ENCODE results near the gene RABGAP1L. TPM values are rescaled to one million over a fixed set of nuclear protein-coding genes. Genes with fewer than 3 reads are reported as not detected.
"Not testable (repeated sequence)": the region's sequence is repeated elsewhere in the genome, so short reads cannot be mapped to it uniquely, and the experiment has no call there.

The RABGAP1L gene
- total and polyA plus RNA-seq, 4 donors = 4.8 to 53.5 (median 18.8) TPM

DNA sequence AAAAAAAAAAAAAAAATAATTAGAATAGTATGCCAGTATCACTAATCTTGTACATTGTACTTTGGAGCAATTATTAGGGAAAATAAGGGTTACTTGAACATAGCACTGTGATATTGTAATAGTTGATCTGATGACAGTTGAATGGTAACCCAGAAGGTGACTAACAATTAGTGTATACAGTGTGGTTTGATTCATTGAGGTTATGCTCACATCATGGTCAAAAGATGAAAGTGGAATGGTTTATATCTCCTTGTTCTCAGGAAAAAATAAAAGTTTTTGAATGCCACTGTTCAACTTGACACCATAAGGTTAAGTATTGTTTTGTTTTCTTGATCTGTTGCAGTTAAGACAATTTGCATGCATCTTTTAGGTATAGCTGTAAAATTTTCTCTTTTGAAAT lies 375.5 kb downstream of the RABGAP1L start:
- H3K9ac ChIP-seq (ENCODE audit: low read depth in 1 of 2, low read length in 2 of 2) = no peak overlapping the region
- TF ChIP-seq, protein P1, sequence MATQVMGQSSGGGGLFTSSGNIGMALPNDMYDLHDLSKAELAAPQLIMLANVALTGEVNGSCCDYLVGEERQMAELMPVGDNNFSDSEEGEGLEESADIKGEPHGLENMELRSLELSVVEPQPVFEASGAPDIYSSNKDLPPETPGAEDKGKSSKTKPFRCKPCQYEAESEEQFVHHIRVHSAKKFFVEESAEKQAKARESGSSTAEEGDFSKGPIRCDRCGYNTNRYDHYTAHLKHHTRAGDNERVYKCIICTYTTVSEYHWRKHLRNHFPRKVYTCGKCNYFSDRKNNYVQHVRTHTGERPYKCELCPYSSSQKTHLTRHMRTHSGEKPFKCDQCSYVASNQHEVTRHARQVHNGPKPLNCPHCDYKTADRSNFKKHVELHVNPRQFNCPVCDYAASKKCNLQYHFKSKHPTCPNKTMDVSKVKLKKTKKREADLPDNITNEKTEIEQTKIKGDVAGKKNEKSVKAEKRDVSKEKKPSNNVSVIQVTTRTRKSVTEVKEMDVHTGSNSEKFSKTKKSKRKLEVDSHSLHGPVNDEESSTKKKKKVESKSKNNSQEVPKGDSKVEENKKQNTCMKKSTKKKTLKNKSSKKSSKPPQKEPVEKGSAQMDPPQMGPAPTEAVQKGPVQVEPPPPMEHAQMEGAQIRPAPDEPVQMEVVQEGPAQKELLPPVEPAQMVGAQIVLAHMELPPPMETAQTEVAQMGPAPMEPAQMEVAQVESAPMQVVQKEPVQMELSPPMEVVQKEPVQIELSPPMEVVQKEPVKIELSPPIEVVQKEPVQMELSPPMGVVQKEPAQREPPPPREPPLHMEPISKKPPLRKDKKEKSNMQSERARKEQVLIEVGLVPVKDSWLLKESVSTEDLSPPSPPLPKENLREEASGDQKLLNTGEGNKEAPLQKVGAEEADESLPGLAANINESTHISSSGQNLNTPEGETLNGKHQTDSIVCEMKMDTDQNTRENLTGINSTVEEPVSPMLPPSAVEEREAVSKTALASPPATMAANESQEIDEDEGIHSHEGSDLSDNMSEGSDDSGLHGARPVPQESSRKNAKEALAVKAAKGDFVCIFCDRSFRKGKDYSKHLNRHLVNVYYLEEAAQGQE (IDR thresholded peaks at IDR 0.05) = no peak
- TF ChIP-seq RAD21 (IDR thresholded peaks at IDR 0.05) (no peak), FOXA2 (IDR thresholded peaks at IDR 0.05) (no peak), FOXA1 (IDR thresholded peaks at IDR 0.05) (no peak), GABPA (IDR thresholded peaks at IDR 0.05 in 1 of 2, conservative IDR thresholded peaks at IDR 0.05 in 1 of 2) (no peak), HNF4A (conservative IDR thresholded peaks at IDR 0.05) (no peak), SP1 (IDR thresholded peaks at IDR 0.05) (no peak), YY1 (IDR thresholded peaks at IDR 0.05) (no peak), NR2F2 (IDR thresholded peaks at IDR 0.05) (no peak), RXRA (IDR thresholded peaks at IDR 0.05) (no peak), JUND (IDR thresholded peaks at IDR 0.05) (no peak)
- TF ChIP-seq, protein P2, sequence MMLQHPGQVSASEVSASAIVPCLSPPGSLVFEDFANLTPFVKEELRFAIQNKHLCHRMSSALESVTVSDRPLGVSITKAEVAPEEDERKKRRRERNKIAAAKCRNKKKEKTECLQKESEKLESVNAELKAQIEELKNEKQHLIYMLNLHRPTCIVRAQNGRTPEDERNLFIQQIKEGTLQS (IDR thresholded peaks at IDR 0.05) = no peak
- TF ChIP-seq, protein P3, sequence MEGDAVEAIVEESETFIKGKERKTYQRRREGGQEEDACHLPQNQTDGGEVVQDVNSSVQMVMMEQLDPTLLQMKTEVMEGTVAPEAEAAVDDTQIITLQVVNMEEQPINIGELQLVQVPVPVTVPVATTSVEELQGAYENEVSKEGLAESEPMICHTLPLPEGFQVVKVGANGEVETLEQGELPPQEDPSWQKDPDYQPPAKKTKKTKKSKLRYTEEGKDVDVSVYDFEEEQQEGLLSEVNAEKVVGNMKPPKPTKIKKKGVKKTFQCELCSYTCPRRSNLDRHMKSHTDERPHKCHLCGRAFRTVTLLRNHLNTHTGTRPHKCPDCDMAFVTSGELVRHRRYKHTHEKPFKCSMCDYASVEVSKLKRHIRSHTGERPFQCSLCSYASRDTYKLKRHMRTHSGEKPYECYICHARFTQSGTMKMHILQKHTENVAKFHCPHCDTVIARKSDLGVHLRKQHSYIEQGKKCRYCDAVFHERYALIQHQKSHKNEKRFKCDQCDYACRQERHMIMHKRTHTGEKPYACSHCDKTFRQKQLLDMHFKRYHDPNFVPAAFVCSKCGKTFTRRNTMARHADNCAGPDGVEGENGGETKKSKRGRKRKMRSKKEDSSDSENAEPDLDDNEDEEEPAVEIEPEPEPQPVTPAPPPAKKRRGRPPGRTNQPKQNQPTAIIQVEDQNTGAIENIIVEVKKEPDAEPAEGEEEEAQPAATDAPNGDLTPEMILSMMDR (IDR thresholded peaks at IDR 0.05; ENCODE audit: low read depth, low read length, missing input control) = no peak
- TF ChIP-seq, protein P4, sequence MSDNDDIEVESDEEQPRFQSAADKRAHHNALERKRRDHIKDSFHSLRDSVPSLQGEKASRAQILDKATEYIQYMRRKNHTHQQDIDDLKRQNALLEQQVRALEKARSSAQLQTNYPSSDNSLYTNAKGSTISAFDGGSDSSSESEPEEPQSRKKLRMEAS (IDR thresholded peaks at IDR 0.05) = no peak
- TF ChIP-seq, protein P5, sequence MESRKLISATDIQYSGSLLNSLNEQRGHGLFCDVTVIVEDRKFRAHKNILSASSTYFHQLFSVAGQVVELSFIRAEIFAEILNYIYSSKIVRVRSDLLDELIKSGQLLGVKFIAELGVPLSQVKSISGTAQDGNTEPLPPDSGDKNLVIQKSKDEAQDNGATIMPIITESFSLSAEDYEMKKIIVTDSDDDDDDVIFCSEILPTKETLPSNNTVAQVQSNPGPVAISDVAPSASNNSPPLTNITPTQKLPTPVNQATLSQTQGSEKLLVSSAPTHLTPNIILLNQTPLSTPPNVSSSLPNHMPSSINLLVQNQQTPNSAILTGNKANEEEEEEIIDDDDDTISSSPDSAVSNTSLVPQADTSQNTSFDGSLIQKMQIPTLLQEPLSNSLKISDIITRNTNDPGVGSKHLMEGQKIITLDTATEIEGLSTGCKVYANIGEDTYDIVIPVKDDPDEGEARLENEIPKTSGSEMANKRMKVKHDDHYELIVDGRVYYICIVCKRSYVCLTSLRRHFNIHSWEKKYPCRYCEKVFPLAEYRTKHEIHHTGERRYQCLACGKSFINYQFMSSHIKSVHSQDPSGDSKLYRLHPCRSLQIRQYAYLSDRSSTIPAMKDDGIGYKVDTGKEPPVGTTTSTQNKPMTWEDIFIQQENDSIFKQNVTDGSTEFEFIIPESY (IDR thresholded peaks at IDR 0.05) = no peak
- H3K4me3 ChIP-seq (ENCODE audit: low read depth in 1 of 3, low read length in 3 of 3) = no peak overlapping the region
- H3K4me1 ChIP-seq (ENCODE audit: control insufficient read depth in 4 of 4, insufficient read depth in 4 of 4, low read length in 3 of 4) = no peaks in the 10 kb centered on the region
- H3K27me3 ChIP-seq (ENCODE audit: control insufficient read depth in 4 of 4, insufficient read depth in 4 of 4, low read length in 3 of 4) = no peaks in the 10 kb centered on the region
- H3K9me3 ChIP-seq (ENCODE audit: control insufficient read depth in 4 of 4, low read length in 3 of 4) = peaks cover 0 to 7% (median 3%) of the 10 kb centered on the region in 4 donors
- no peaks in the 10 kb centered on the region for H3K36me3 ChIP-seq (ENCODE audit: control insufficient read depth in 4 of 4, insufficient read depth in 3 of 4, low read depth in 1 of 4, low read length in 3 of 4)
- H3K27ac ChIP-seq (ENCODE audit: low read depth in 1 of 2, low read length in 2 of 2) = no peak overlapping the region
- DNase-seq (ENCODE audit: low spot score) = no peak

DNA sequence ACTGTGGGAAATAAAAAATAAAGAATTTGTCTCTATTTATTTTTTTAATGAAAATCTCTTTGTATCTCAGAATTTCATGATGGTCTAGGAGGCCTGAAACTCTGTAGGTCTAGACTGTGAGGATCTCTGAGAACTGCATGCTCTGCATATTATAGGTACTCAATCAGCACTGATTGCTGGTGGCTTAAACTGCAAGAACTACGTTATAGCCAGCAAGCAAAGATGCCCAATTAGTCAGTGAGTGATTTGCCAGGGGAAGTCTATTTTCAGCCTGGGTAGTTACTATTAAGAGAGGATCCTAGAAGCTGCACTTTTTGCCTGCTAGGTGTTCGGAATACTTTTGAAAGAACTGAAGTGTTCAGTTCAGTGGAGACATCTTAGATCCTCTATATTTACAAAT lies 375.9 kb downstream of the RABGAP1L start:
- H3K9ac ChIP-seq (ENCODE audit: low read depth in 1 of 2, low read length in 2 of 2) = no peak overlapping the region
- H3K27ac ChIP-seq (ENCODE audit: low read depth in 1 of 2, low read length in 2 of 2) = no peak overlapping the region
- no peak for DNase-seq (ENCODE audit: low spot score)
- peaks cover 0 to 7% (median 2%) of the 10 kb centered on the region in 4 donors for H3K9me3 ChIP-seq (ENCODE audit: control insufficient read depth in 4 of 4, low read length in 3 of 4)
- H3K36me3 ChIP-seq (ENCODE audit: control insufficient read depth in 4 of 4, insufficient read depth in 3 of 4, low read depth in 1 of 4, low read length in 3 of 4) = no peaks in the 10 kb centered on the region
- 88% methylated on average over 2 of the region's 2 CpGs for WGBS
- H3K4me3 ChIP-seq (ENCODE audit: low read depth in 1 of 3, low read length in 3 of 3) = no peak overlapping the region
- TF ChIP-seq GABPA (IDR thresholded peaks at IDR 0.05 in 1 of 2, conservative IDR thresholded peaks at IDR 0.05 in 1 of 2) = no peak
- no peak for TF ChIP-seq HNF4G (IDR thresholded peaks at IDR 0.05)
- no peak for TF ChIP-seq SP1 (IDR thresholded peaks at IDR 0.05)
- TF ChIP-seq FOXA1 (IDR thresholded peaks at IDR 0.05) = no peak
- no peaks in the 10 kb centered on the region for H3K27me3 ChIP-seq (ENCODE audit: control insufficient read depth in 4 of 4, insufficient read depth in 4 of 4, low read length in 3 of 4)
- no peaks in the 10 kb centered on the region for H3K4me1 ChIP-seq (ENCODE audit: control insufficient read depth in 4 of 4, insufficient read depth in 4 of 4, low read length in 3 of 4)

DNA sequence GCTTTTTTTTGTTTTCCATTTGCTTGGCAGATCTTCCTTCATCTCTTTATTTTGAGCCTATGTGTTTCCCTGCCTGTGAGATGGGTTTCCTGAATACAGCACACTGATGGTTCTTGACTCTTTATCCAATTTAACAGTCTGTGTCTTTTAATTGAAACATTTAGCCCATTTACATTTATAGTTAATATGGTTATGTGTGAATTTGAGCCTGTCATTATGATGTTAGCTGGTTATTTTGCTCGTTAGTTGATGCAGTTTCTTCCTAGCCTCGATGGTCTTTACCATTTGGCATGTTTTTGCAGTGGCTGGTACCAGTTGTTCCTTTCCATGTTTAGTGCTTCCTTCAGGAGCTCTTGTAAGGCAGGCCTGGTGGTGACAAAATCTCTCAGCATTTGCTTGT lies 384.1 kb downstream of the RABGAP1L start:
- DNase-seq (ENCODE audit: low spot score); H3K9ac ChIP-seq (ENCODE audit: low read depth in 1 of 2, low read length in 2 of 2); H3K9me3 ChIP-seq (ENCODE audit: control insufficient read depth in 4 of 4, low read length in 3 of 4); H3K4me3 ChIP-seq (ENCODE audit: low read depth in 1 of 3, low read length in 3 of 3); H3K4me1 ChIP-seq (ENCODE audit: control insufficient read depth in 4 of 4, insufficient read depth in 4 of 4, low read length in 3 of 4); H3K27ac ChIP-seq (ENCODE audit: low read depth in 1 of 2, low read length in 2 of 2); H3K27me3 ChIP-seq (ENCODE audit: control insufficient read depth in 4 of 4, insufficient read depth in 4 of 4, low read length in 3 of 4); H3K36me3 ChIP-seq (ENCODE audit: control insufficient read depth in 4 of 4, insufficient read depth in 3 of 4, low read depth in 1 of 4, low read length in 3 of 4): not testable (repeated sequence)
- WGBS = 94% methylated on average over 2 of the region's 2 CpGs

Measured in liver (tissue), 9 donors.